Keratinocyte (primary cell): ENCODE data around the gene BDKRB2. TPM values are rescaled to one million over a fixed set of nuclear protein-coding genes. Genes with fewer than 3 reads are reported as not detected.

ENCODE experiments used
- DNase-seq: peaks from one replicate; pipeline ENCODE4 v3.0.0-alpha.2; 2011; ENCODE audit warnings: low read depth, missing footprints, low spot score
- FAIRE-seq: peaks from 2 replicates; lab custom pipeline; 2011; peaks lifted over from hg19 to GRCh38; lab: Jason Lieb, UNC
- H2AFZ ChIP-seq: 2 replicates; pipeline ENCODE4 v1.6.0; 2012; ENCODE audit warnings: low read length, control low read depth, inconsistent platforms; ENCODE audit not compliant: control insufficient read depth
- H3K27ac ChIP-seq: 2 replicates; pipeline ENCODE4 v1.5.1; 2011; ENCODE audit warnings: low read length; ENCODE audit not compliant: control insufficient read depth, insufficient read depth
- H3K27me3 ChIP-seq: 3 replicates; pipeline ENCODE4 v1.6.0; 2011; ENCODE audit warnings: low read length; ENCODE audit not compliant: control insufficient read depth, insufficient read depth; ENCODE audit errors: extremely low read depth
- H3K36me3 ChIP-seq, 2 experiments: 2 replicates in 1 of 2; 3 replicates in 1 of 2; pipeline ENCODE4 v1.5.1; 2011; ENCODE audit warnings: low read length in 2 of 2, mild to moderate bottlenecking in 1 of 2; ENCODE audit not compliant: control insufficient read depth in 2 of 2, insufficient read depth in 2 of 2; ENCODE audit errors: extremely low read depth in 1 of 2
- H3K4me1 ChIP-seq: 3 replicates; pipeline ENCODE4 v1.5.1; 2011; ENCODE audit warnings: low read length; ENCODE audit not compliant: control insufficient read depth, insufficient read depth; ENCODE audit errors: extremely low read depth
- H3K4me2 ChIP-seq: 3 replicates; pipeline ENCODE4 v1.6.0; 2011; ENCODE audit warnings: low read depth, low read length; ENCODE audit not compliant: control insufficient read depth, insufficient read depth; ENCODE audit errors: extremely low read depth
- H3K4me3 ChIP-seq, 3 experiments: fragments of 200-600 bp in 1 of 3; sonication (generic) in 1 of 3; 2 replicates in 2 of 3; 3 replicates in 1 of 3; pipeline ENCODE4 v1.5.1; 2011 to 2016; ENCODE audit warnings: low read length in 3 of 3, mild to moderate bottlenecking in 3 of 3, control low read depth in 2 of 3, inconsistent platforms in 1 of 3, low read depth in 1 of 3, mixed read lengths in 1 of 3, mixed run types in 1 of 3, moderate library complexity in 1 of 3; ENCODE audit not compliant: control insufficient read depth in 2 of 3, insufficient read depth in 2 of 3; ENCODE audit errors: extremely low read depth in 1 of 3
- H3K79me2 ChIP-seq: 2 replicates; pipeline ENCODE4 v1.6.0; 2012; ENCODE audit warnings: low read length; ENCODE audit not compliant: control insufficient read depth, insufficient read depth
- H3K9ac ChIP-seq: 3 replicates; pipeline ENCODE4 v1.6.0; 2011; ENCODE audit warnings: low read length; ENCODE audit not compliant: control insufficient read depth, insufficient read depth; ENCODE audit errors: extremely low read depth
- H3K9me1 ChIP-seq: 3 replicates; pipeline ENCODE4 v1.6.0; 2011; ENCODE audit warnings: low read length; ENCODE audit not compliant: control insufficient read depth, insufficient read depth; ENCODE audit errors: extremely low read depth
- H3K9me3 ChIP-seq: 2 replicates; pipeline ENCODE4 v1.5.1; 2012; ENCODE audit warnings: low read depth, low read length; ENCODE audit not compliant: control insufficient read depth
- H4K20me1 ChIP-seq: 3 replicates; pipeline ENCODE4 v1.6.0; 2011; ENCODE audit warnings: low read length; ENCODE audit not compliant: control insufficient read depth, insufficient read depth; ENCODE audit errors: extremely low read depth
- EZH2 ChIP-seq: IDR thresholded peaks from one replicate; pipeline ENCODE4 v1.6.1; 2012; ENCODE audit warnings: inconsistent platforms, mild to moderate bottlenecking, low read length, moderate library complexity
- dilution Hi-C: fragments of 300-500 bp; cut with MboI; formaldehyde crosslinking; loops from one replicate; pipeline ENCODE4 v1.7.0; 2020; ENCODE audit warnings: low sequenced_read_pairs; ENCODE audit not compliant: extremely low pct_ligation_motif_present
- polyA plus RNA-seq, 5 experiments: library from polyadenylated mRNA; depleted of rRNA in 3 of 5; stranded (reverse) in 3 of 5; stranded (forward) in 1 of 5; unstranded in 1 of 5; fragments of >200 nt; gene quantifications; 1 replicate in 1 of 5; 2 replicates in 3 of 5; 3 replicates in 1 of 5; pipeline versions ENCODE4 v1.2.1 to v1.2.3, GENCODE V29; 2011 to 2012; ENCODE audit warnings: missing spikeins in 2 of 5, low read depth in 1 of 5, low replicate concordance in 1 of 5
- TF ChIP-seq, protein P1 (sequence below), 3 experiments: IDR thresholded peaks in 1 of 3; conservative IDR thresholded peaks in 1 of 3; optimal IDR thresholded peaks in 1 of 3; 2 replicates in 2 of 3; 3 replicates in 1 of 3; pipeline versions ENCODE3 to v1.5.1; 2011; ENCODE audit warnings: low read length in 3 of 3, mild to moderate bottlenecking in 3 of 3, moderate library complexity in 2 of 3, control low read depth in 1 of 3, inconsistent platforms in 1 of 3; ENCODE audit not compliant: insufficient read depth in 2 of 3; ENCODE audit errors: extremely low read depth in 1 of 3

BDKRB2 gene
- polyA plus RNA-seq, 1 donor (not counting 4 experiments of a cell fraction or from before 2014, with no cell fraction given) = 13.2 TPM

DNA sequence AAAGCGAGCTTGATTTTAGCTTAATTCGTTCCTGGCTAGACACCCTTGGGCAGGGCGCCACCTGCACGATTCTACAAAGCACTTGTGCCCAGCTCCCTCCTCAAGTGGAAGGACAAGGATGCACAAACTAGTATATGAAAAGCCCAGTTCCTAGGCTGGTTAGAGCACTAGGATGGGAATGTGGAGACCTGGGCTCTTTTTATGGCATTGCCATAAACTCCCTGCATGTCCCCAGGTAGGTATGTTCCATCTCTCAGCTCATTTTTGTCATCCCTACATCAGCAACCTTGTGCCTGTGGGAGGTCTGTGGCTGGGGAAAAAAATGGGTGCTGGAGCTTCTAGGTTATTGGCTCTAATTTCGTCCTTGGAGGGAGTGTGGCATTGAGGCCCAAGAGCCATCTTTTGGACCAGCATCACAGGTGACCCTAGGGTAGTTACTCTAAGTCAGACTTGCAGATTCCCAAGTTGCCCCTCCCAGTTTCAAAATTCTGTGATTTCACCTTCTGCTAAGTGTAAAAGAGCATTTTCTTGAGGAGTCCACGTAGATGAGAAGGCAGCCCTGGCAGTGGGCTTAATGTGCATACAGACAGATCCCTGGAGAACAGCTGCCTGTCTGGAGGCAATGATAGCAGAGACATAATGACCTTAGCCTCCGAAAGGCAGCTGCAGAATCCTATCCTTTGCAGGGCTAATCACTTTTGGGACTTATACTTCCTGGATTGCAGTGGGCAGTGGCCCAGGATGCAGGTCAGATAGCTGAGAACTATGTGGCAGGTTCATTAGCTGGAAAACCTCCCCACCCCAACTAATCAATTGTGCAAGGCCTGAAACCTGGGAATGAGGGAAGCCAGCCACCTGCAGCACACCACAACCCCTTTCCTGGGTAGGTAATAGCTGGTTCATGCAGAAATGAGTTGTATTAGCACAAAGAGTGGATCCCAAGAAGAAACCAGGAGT, 47.6 kb upstream of the BDKRB2 start:
- no peaks in the 10 kb centered on the region for H3K9me3 ChIP-seq
- H3K36me3 ChIP-seq = no peaks in the 10 kb centered on the region
- dilution Hi-C loops = no loop called here
- no peak overlapping the region for H3K9ac ChIP-seq
- FAIRE-seq (no peak), DNase-seq (no peak)
- H3K4me1 ChIP-seq = no peaks in the 10 kb centered on the region
- H3K27ac ChIP-seq = no peak overlapping the region
- no peak overlapping the region for H2AFZ ChIP-seq
- TF ChIP-seq, protein P1, sequence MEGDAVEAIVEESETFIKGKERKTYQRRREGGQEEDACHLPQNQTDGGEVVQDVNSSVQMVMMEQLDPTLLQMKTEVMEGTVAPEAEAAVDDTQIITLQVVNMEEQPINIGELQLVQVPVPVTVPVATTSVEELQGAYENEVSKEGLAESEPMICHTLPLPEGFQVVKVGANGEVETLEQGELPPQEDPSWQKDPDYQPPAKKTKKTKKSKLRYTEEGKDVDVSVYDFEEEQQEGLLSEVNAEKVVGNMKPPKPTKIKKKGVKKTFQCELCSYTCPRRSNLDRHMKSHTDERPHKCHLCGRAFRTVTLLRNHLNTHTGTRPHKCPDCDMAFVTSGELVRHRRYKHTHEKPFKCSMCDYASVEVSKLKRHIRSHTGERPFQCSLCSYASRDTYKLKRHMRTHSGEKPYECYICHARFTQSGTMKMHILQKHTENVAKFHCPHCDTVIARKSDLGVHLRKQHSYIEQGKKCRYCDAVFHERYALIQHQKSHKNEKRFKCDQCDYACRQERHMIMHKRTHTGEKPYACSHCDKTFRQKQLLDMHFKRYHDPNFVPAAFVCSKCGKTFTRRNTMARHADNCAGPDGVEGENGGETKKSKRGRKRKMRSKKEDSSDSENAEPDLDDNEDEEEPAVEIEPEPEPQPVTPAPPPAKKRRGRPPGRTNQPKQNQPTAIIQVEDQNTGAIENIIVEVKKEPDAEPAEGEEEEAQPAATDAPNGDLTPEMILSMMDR (optimal IDR thresholded peaks at IDR 0.05 in 1 of 3, IDR thresholded peaks at IDR 0.05 in 1 of 3, conservative IDR thresholded peaks at IDR 0.05 in 1 of 3; ENCODE audit: extremely low read depth in 1 of 3, insufficient read depth in 2 of 3, low read length in 3 of 3) = no peak
- no peak for TF ChIP-seq EZH2
- H3K9me1 ChIP-seq = no peaks in the 10 kb centered on the region
- no peak overlapping the region for H3K4me2 ChIP-seq
- H3K27me3 ChIP-seq = no peaks in the 10 kb centered on the region
- no peaks in the 10 kb centered on the region for H3K79me2 ChIP-seq
- no peak overlapping the region for H3K4me3 ChIP-seq
- H4K20me1 ChIP-seq = no peaks in the 10 kb centered on the region

DNA sequence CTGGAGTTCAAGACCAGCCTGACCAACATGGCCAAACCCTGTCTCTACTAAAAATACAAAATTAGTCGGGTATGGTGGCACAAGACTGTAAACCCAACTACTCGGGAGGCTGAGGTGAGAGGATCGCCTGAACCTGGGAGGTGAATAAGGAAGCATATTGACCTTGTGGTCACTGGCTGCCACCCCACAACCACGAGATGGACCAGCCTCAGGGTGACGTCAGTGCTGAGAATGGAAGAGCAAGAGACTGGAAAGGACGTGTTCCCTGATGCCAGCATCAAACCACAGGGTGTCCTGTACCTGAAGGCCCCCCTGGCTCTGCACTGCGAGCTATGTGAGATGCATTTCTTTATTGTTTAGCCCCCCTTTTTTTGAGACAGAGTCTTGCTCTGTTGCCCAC, 45.9 kb upstream of the BDKRB2 start:
- H3K4me3 ChIP-seq = no peak overlapping the region
- no peaks in the 10 kb centered on the region for H3K27me3 ChIP-seq
- H3K27ac ChIP-seq = no peak overlapping the region
- no peaks in the 10 kb centered on the region for H3K4me1 ChIP-seq
- dilution Hi-C loops = no loop called here
- H3K36me3 ChIP-seq = no peaks in the 10 kb centered on the region
- H3K79me2 ChIP-seq = no peaks in the 10 kb centered on the region
- DNase-seq = no peak
- TF ChIP-seq, protein P1 (optimal IDR thresholded peaks at IDR 0.05 in 1 of 3, IDR thresholded peaks at IDR 0.05 in 1 of 3, conservative IDR thresholded peaks at IDR 0.05 in 1 of 3; ENCODE audit: extremely low read depth in 1 of 3, insufficient read depth in 2 of 3, low read length in 3 of 3) = no peak
- no peak for TF ChIP-seq EZH2
- no peak overlapping the region for H3K4me2 ChIP-seq
- no peak for FAIRE-seq
- H3K9me3 ChIP-seq = no peaks in the 10 kb centered on the region
- H3K9me1 ChIP-seq = no peaks in the 10 kb centered on the region
- H3K9ac ChIP-seq = no peak overlapping the region
- no peak overlapping the region for H2AFZ ChIP-seq
- no peaks in the 10 kb centered on the region for H4K20me1 ChIP-seq
